MM.1S (cell line): ENCODE measurements around the gene RBFOX2.

ENCODE experiments used
- EZH2 ChIP-seq: fragments of 300-600 bp; sonication (generic); optimal IDR thresholded peaks from 2 replicates; pipeline ENCODE3; 2017; ENCODE audit warnings: low read depth, mild to moderate bottlenecking, antibody characterized with exemption, low read length, mixed read lengths
- EZH2phosphoT487 ChIP-seq: fragments of 300-600 bp; sonication (generic); IDR thresholded peaks from 2 replicates; pipeline ENCODE4 v1.6.1; 2018; ENCODE audit warnings: antibody characterized with exemption, low read length
- TF ChIP-seq, protein P1 (sequence below): fragments of 300-600 bp; sonication (generic); IDR thresholded peaks from 2 replicates; pipeline ENCODE4 v1.5.1; 2016; ENCODE audit warnings: antibody characterized with exemption, low read length, mixed read lengths

DNA sequence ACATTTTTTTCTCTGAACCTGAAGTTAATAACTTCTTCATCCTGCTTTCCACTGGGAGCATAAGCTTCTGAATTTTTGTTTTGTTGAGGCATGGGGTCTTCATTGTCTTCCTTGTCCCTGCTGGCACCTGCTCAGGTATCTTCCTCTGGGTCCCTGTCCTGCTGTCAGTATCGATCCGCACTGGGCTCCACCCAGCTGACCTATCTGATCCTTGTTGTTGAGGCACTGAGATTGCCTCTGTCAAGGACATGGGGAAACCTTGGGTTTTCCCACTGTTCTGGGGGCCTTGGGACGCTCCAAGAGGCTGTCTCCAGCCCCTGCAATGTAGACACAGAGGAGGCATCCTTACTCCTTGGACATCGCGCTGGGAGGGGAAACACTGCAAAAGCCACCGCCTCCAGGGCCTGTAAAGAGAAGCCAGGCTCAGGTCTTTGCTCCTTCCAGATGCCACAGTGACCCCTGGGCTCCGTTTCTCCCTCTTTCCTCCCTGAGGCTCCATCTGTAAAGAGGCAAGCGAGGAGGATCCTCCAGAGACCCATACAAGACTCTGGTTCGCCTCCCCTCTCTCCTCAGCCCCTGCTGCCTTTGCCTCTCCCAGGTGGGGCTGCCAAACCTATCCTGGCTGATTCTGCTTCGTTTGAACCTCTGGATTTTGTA, 8.6 kb upstream of the RBFOX2 start:
- TF ChIP-seq, protein P1, sequence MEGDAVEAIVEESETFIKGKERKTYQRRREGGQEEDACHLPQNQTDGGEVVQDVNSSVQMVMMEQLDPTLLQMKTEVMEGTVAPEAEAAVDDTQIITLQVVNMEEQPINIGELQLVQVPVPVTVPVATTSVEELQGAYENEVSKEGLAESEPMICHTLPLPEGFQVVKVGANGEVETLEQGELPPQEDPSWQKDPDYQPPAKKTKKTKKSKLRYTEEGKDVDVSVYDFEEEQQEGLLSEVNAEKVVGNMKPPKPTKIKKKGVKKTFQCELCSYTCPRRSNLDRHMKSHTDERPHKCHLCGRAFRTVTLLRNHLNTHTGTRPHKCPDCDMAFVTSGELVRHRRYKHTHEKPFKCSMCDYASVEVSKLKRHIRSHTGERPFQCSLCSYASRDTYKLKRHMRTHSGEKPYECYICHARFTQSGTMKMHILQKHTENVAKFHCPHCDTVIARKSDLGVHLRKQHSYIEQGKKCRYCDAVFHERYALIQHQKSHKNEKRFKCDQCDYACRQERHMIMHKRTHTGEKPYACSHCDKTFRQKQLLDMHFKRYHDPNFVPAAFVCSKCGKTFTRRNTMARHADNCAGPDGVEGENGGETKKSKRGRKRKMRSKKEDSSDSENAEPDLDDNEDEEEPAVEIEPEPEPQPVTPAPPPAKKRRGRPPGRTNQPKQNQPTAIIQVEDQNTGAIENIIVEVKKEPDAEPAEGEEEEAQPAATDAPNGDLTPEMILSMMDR: no peak
- no peak for TF ChIP-seq EZH2phosphoT487
- TF ChIP-seq EZH2: no peak
